Activated CD4-positive, alpha-beta T cell treated with anti-CD3 and anti-CD28 coated beads, Interleukin-2, amount 10 ng/mL, durations not matched to agents 24 days and 14 days (primary cell): Measurements from ENCODE around the gene TLCD2. TPM values are rescaled to one million over a fixed set of nuclear protein-coding genes. Genes with fewer than 3 reads are reported as not detected.
A peak's percentile ranks its signal among the peaks of the same experiment; 100 is the strongest.
"Not testable (repeated sequence)": the region's sequence is repeated elsewhere in the genome, so short reads cannot be mapped to it uniquely, and the experiment has no call there.

ENCODE experiments used
- DNase-seq: peaks from one replicate; pipeline ENCODE4 v3.0.0; 2022
- H3K27ac Mint-ChIP-seq: one replicate; pipeline ENCODE4 v1.8.0; 2022; ENCODE audit warnings: mild to moderate bottlenecking, mixed read lengths
- H3K27me3 Mint-ChIP-seq: one replicate; pipeline ENCODE4 v1.8.0; 2022; ENCODE audit warnings: mixed read lengths
- H3K36me3 Mint-ChIP-seq: one replicate; pipeline ENCODE4 v1.8.0; 2022; ENCODE audit warnings: low read depth, mild to moderate bottlenecking, mixed read lengths
- H3K4me1 Mint-ChIP-seq: one replicate; pipeline ENCODE4 v1.8.0; 2021; ENCODE audit warnings: mixed read lengths
- H3K4me3 Mint-ChIP-seq: one replicate; pipeline ENCODE4 v1.8.0; 2022; ENCODE audit warnings: mild to moderate bottlenecking, moderate library complexity, mixed read lengths
- H3K9me3 Mint-ChIP-seq: one replicate; pipeline ENCODE4 v1.8.0; 2021; ENCODE audit warnings: mixed read lengths
- intact Hi-C: fragments of 100-400 bp; cut with micrococcal nuclease; formaldehyde crosslinking; loops from one replicate; pipeline ENCODE4 v1.15.1; 2023
- total RNA-seq: library from RNA; stranded (reverse); gene quantifications from 2 replicates; pipeline ENCODE4 v1.2.3, GENCODE V29; 2022

TLCD2 gene
- total RNA-seq, 1 donor from 2014 or later, result 0.14 TPM

- Mint-ChIP-seq H3K27ac (no peak overlapping the region), H3K36me3 (peaks cover 3% of the 10 kb centered on the region)
These were observed 32.9 kb upstream of the TLCD2 start for GRCh38 chr17:1743088-1743439.

GRCh38 chr17:1742371-1743087 is 32.4 kb upstream of the TLCD2 start, which contains the start of gene SERPINF2:
TSS of gene SERPINF2 (plus strand) at chr17:1742871. CDS start at chr17:1744996, 2,125 bp downstream.
- Mint-ChIP-seq H3K27ac (no peak within 1 kb of the TSS), H3K27me3 (no peaks in the 10 kb centered on the region), H3K4me1 (no peaks in the 10 kb centered on the region), H3K36me3 (peaks cover 4% of the 10 kb centered on the region), H3K9me3 (no peaks in the 10 kb centered on the region), H3K4me3 (no peak within 1 kb of the TSS)
- DNase-seq, result no peak
- intact Hi-C loops, result no loop called here

More at GRCh38 chr17:1743088-1743439, 32.9 kb upstream of the TLCD2 start:
- intact Hi-C loops, result no loop called here
- Mint-ChIP-seq H3K27me3 (no peaks in the 10 kb centered on the region), H3K4me3 (no peak overlapping the region), H3K4me1 (no peaks in the 10 kb centered on the region), H3K9me3 (no peaks in the 10 kb centered on the region)
- DNase-seq, result no peak

GRCh38 chr17:1741899-1742298 is 31.7 kb upstream of the TLCD2 start:
- H3K4me1 Mint-ChIP-seq, H3K27ac Mint-ChIP-seq, intact Hi-C loops, H3K9me3 Mint-ChIP-seq, H3K27me3 Mint-ChIP-seq, H3K36me3 Mint-ChIP-seq, H3K4me3 Mint-ChIP-seq, DNase-seq: not testable (repeated sequence)

GRCh38 chr17:1737531-1738291 is 27.5 kb upstream of the TLCD2 start:
- no peak overlapping the region for H3K4me3 Mint-ChIP-seq
- intact Hi-C loops, result no loop called here
- H3K36me3 Mint-ChIP-seq, result peaks cover 21% of the 10 kb centered on the region
- H3K27me3 Mint-ChIP-seq, result no peaks in the 10 kb centered on the region
- H3K27ac Mint-ChIP-seq, result no peak overlapping the region
- no peaks in the 10 kb centered on the region for H3K9me3 Mint-ChIP-seq
- no peak for DNase-seq
- H3K4me1 Mint-ChIP-seq, result peaks cover 6% of the 10 kb centered on the region

GRCh38 chr17:1736348-1737281 is 26.4 kb upstream of the TLCD2 start:
- H3K36me3 Mint-ChIP-seq, result peaks cover 21% of the 10 kb centered on the region
- intact Hi-C loops, result no loop called here
- no peaks in the 10 kb centered on the region for H3K9me3 Mint-ChIP-seq
- peak; percentile 70 for DNase-seq
- H3K27ac Mint-ChIP-seq, result peak overlapping the region; percentile 52
- no peaks in the 10 kb centered on the region for H3K27me3 Mint-ChIP-seq
- H3K4me1 Mint-ChIP-seq, result peaks cover 6% of the 10 kb centered on the region
- H3K4me3 Mint-ChIP-seq, result no peak overlapping the region

GRCh38 chr17:1735834-1736347 is 25.7 kb upstream of the TLCD2 start:
- Mint-ChIP-seq H3K36me3 (peaks cover 23% of the 10 kb centered on the region), H3K27ac (peak overlapping the region; percentile 75)
- intact Hi-C loops, result no loop called here

GRCh38 chr17:1735418-1735817 is 25.2 kb upstream of the TLCD2 start:
- intact Hi-C loops, result no loop called here
- H3K36me3 Mint-ChIP-seq, result peaks cover 23% of the 10 kb centered on the region

More at GRCh38 chr17:1735834-1736347, 25.7 kb upstream of the TLCD2 start:
- Mint-ChIP-seq H3K9me3 (no peaks in the 10 kb centered on the region), H3K4me3 (no peak overlapping the region), H3K27me3 (no peaks in the 10 kb centered on the region), H3K4me1 (peaks cover 6% of the 10 kb centered on the region)
- no peak for DNase-seq

GRCh38 chr17:1733759-1734158 is 23.6 kb upstream of the TLCD2 start:
- no peak overlapping the region for H3K4me3 Mint-ChIP-seq

More at GRCh38 chr17:1735418-1735817, 25.2 kb upstream of the TLCD2 start:
- Mint-ChIP-seq H3K4me1 (peaks cover 6% of the 10 kb centered on the region), H3K27ac (peak overlapping the region; percentile 75), H3K4me3 (no peak overlapping the region), H3K9me3 (no peaks in the 10 kb centered on the region), H3K27me3 (no peaks in the 10 kb centered on the region)
- no peak for DNase-seq

GRCh38 chr17:1732833-1733321 is 22.7 kb upstream of the TLCD2 start:
- Mint-ChIP-seq H3K9me3 (no peaks in the 10 kb centered on the region), H3K4me3 (no peak overlapping the region), H3K27ac (no peak overlapping the region), H3K27me3 (no peaks in the 10 kb centered on the region), H3K4me1 (peaks cover 13% of the 10 kb centered on the region), H3K36me3 (peaks cover 30% of the 10 kb centered on the region)
- DNase-seq, result no peak
- intact Hi-C loops, result no loop called here

More at GRCh38 chr17:1733759-1734158, 23.6 kb upstream of the TLCD2 start:
- Mint-ChIP-seq H3K4me1 (peaks cover 13% of the 10 kb centered on the region), H3K27ac (no peak overlapping the region), H3K9me3 (no peaks in the 10 kb centered on the region), H3K27me3 (no peaks in the 10 kb centered on the region), H3K36me3 (peaks cover 30% of the 10 kb centered on the region)
- no peak for DNase-seq
- intact Hi-C loops, result no loop called here

- no peak overlapping the region for H3K27ac Mint-ChIP-seq
- intact Hi-C loops, result no loop called here
- H3K4me3 Mint-ChIP-seq, result no peak overlapping the region
These were observed 22.2 kb upstream of the TLCD2 start for GRCh38 chr17:1732241-1732832.

GRCh38 chr17:1731194-1731506 is 21.0 kb upstream of the TLCD2 start:
- Mint-ChIP-seq H3K27me3 (no peaks in the 10 kb centered on the region), H3K9me3 (no peaks in the 10 kb centered on the region), H3K4me1 (peaks cover 10% of the 10 kb centered on the region), H3K27ac (no peak overlapping the region), H3K4me3 (no peak overlapping the region), H3K36me3 (peaks cover 23% of the 10 kb centered on the region)
- DNase-seq, result no peak
- intact Hi-C loops, result no loop called here

More at GRCh38 chr17:1732241-1732832, 22.2 kb upstream of the TLCD2 start:
- Mint-ChIP-seq H3K36me3 (peaks cover 29% of the 10 kb centered on the region), H3K4me1 (peaks cover 13% of the 10 kb centered on the region), H3K9me3 (no peaks in the 10 kb centered on the region), H3K27me3 (no peaks in the 10 kb centered on the region)
- no peak for DNase-seq

- Mint-ChIP-seq H3K4me3 (no peak overlapping the region), H3K36me3 (peaks cover 24% of the 10 kb centered on the region), H3K27ac (no peak overlapping the region), H3K9me3 (no peaks in the 10 kb centered on the region), H3K4me1 (peaks cover 9% of the 10 kb centered on the region), H3K27me3 (no peaks in the 10 kb centered on the region)
- intact Hi-C loops, result no loop called here
- DNase-seq, result no peak
These were observed 20.4 kb upstream of the TLCD2 start for GRCh38 chr17:1730326-1731193.
